Measurements from ENCODE around the gene CENPX. TPM values are rescaled to one million over a fixed set of nuclear protein-coding genes. Genes with fewer than 3 reads are reported as not detected.

The CENPX gene
- polyA plus RNA-seq, 1 donor (not counting 4 experiments of a cell fraction or from before 2014, with no cell fraction given) = 48.2 TPM

- peak overlapping the region; percentile 22 for H3K9ac ChIP-seq (ENCODE audit: control insufficient read depth, extremely low read depth, insufficient read depth, low read length)
- H2AFZ ChIP-seq (ENCODE audit: control insufficient read depth, low read length) = no peak overlapping the region
- H3K4me1 ChIP-seq (ENCODE audit: control insufficient read depth, extremely low read depth, insufficient read depth, low read length) = peaks cover 15% of the 10 kb centered on the region
- no peaks in the 10 kb centered on the region for H3K79me2 ChIP-seq (ENCODE audit: control insufficient read depth, insufficient read depth, low read length)
- H3K27ac ChIP-seq (ENCODE audit: control insufficient read depth, insufficient read depth, low read length) = no peak overlapping the region
- H3K4me2 ChIP-seq (ENCODE audit: control insufficient read depth, extremely low read depth, insufficient read depth, low read depth, low read length) = peak overlapping the region; percentile 74
- H3K4me3 ChIP-seq (ENCODE audit: control insufficient read depth in 2 of 3, extremely low read depth in 1 of 3, insufficient read depth in 2 of 3, low read depth in 1 of 3, low read length in 3 of 3) = peak overlapping the region; percentile 38 to 55 (median 44)
- H3K36me3 ChIP-seq (ENCODE audit: control insufficient read depth in 2 of 2, extremely low read depth in 1 of 2, insufficient read depth in 2 of 2, low read length in 2 of 2) = peaks cover 1 to 7% of the 10 kb centered on the region in 2 experiments
- H3K9me3 ChIP-seq (ENCODE audit: control insufficient read depth, low read depth, low read length) = no peaks in the 10 kb centered on the region
- FAIRE-seq = peak; percentile 71
- no peaks in the 10 kb centered on the region for H3K9me1 ChIP-seq (ENCODE audit: control insufficient read depth, extremely low read depth, insufficient read depth, low read length)
- dilution Hi-C loops (cut with MboI; ENCODE audit: extremely low pct_ligation_motif_present, low sequenced_read_pairs) = no loop called here
- DNase-seq (ENCODE audit: low read depth, low spot score) = no peak
- no peaks in the 10 kb centered on the region for H3K27me3 ChIP-seq (ENCODE audit: control insufficient read depth, extremely low read depth, insufficient read depth, low read length)
- TF ChIP-seq EZH2 (IDR thresholded peaks at IDR 0.05; ENCODE audit: low read length) = no peak
- TF ChIP-seq, protein P1, sequence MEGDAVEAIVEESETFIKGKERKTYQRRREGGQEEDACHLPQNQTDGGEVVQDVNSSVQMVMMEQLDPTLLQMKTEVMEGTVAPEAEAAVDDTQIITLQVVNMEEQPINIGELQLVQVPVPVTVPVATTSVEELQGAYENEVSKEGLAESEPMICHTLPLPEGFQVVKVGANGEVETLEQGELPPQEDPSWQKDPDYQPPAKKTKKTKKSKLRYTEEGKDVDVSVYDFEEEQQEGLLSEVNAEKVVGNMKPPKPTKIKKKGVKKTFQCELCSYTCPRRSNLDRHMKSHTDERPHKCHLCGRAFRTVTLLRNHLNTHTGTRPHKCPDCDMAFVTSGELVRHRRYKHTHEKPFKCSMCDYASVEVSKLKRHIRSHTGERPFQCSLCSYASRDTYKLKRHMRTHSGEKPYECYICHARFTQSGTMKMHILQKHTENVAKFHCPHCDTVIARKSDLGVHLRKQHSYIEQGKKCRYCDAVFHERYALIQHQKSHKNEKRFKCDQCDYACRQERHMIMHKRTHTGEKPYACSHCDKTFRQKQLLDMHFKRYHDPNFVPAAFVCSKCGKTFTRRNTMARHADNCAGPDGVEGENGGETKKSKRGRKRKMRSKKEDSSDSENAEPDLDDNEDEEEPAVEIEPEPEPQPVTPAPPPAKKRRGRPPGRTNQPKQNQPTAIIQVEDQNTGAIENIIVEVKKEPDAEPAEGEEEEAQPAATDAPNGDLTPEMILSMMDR (optimal IDR thresholded peaks at IDR 0.05 in 1 of 3, IDR thresholded peaks at IDR 0.05 in 1 of 3, conservative IDR thresholded peaks at IDR 0.05 in 1 of 3; ENCODE audit: extremely low read depth in 1 of 3, insufficient read depth in 2 of 3, low read length in 3 of 3) = peak; percentile 65 to 99 (median 95)
- peaks cover 3% of the 10 kb centered on the region for H4K20me1 ChIP-seq (ENCODE audit: control insufficient read depth, extremely low read depth, insufficient read depth, low read length)
Observed at GRCh38 chr17:82030470-82031302, 8.0 kb upstream of the CENPX start.

GRCh38 chr17:82029990-82030469 is 7.4 kb upstream of the CENPX start:
- no peak overlapping the region for H3K4me3 ChIP-seq (ENCODE audit: control insufficient read depth in 2 of 3, extremely low read depth in 1 of 3, insufficient read depth in 2 of 3, low read depth in 1 of 3, low read length in 3 of 3)
- H3K79me2 ChIP-seq (ENCODE audit: control insufficient read depth, insufficient read depth, low read length) = no peaks in the 10 kb centered on the region
- H3K4me1 ChIP-seq (ENCODE audit: control insufficient read depth, extremely low read depth, insufficient read depth, low read length) = peaks cover 15% of the 10 kb centered on the region
- H3K27ac ChIP-seq (ENCODE audit: control insufficient read depth, insufficient read depth, low read length) = no peak overlapping the region
- no peaks in the 10 kb centered on the region for H3K9me1 ChIP-seq (ENCODE audit: control insufficient read depth, extremely low read depth, insufficient read depth, low read length)
- FAIRE-seq = no peak
- H3K27me3 ChIP-seq (ENCODE audit: control insufficient read depth, extremely low read depth, insufficient read depth, low read length) = no peaks in the 10 kb centered on the region
- H4K20me1 ChIP-seq (ENCODE audit: control insufficient read depth, extremely low read depth, insufficient read depth, low read length) = peaks cover 3% of the 10 kb centered on the region
- no peaks in the 10 kb centered on the region for H3K9me3 ChIP-seq (ENCODE audit: control insufficient read depth, low read depth, low read length)
- H3K9ac ChIP-seq (ENCODE audit: control insufficient read depth, extremely low read depth, insufficient read depth, low read length) = no peak overlapping the region
- H3K36me3 ChIP-seq (ENCODE audit: control insufficient read depth in 2 of 2, extremely low read depth in 1 of 2, insufficient read depth in 2 of 2, low read length in 2 of 2) = peaks cover 1 to 5% of the 10 kb centered on the region in 2 experiments
- DNase-seq (ENCODE audit: low read depth, low spot score) = no peak
- no peak for TF ChIP-seq EZH2 (IDR thresholded peaks at IDR 0.05; ENCODE audit: low read length)
- TF ChIP-seq, protein P1 (optimal IDR thresholded peaks at IDR 0.05 in 1 of 3, IDR thresholded peaks at IDR 0.05 in 1 of 3, conservative IDR thresholded peaks at IDR 0.05 in 1 of 3; ENCODE audit: extremely low read depth in 1 of 3, insufficient read depth in 2 of 3, low read length in 3 of 3) = no peak
- no peak overlapping the region for H3K4me2 ChIP-seq (ENCODE audit: control insufficient read depth, extremely low read depth, insufficient read depth, low read depth, low read length)
- no peak overlapping the region for H2AFZ ChIP-seq (ENCODE audit: control insufficient read depth, low read length)
- dilution Hi-C loops (cut with MboI; ENCODE audit: extremely low pct_ligation_motif_present, low sequenced_read_pairs) = no loop called here
